GM19193 (cell line): Measurements from ENCODE around the gene DNM3.

Experiments
- POLR2A ChIP-seq: IDR thresholded peaks from 4 replicates; pipeline ENCODE4 v1.6.1; 2011; ENCODE audit not compliant: insufficient read depth, insufficient read length; ENCODE audit errors: extremely low read depth

The DNM3 gene

DNA sequence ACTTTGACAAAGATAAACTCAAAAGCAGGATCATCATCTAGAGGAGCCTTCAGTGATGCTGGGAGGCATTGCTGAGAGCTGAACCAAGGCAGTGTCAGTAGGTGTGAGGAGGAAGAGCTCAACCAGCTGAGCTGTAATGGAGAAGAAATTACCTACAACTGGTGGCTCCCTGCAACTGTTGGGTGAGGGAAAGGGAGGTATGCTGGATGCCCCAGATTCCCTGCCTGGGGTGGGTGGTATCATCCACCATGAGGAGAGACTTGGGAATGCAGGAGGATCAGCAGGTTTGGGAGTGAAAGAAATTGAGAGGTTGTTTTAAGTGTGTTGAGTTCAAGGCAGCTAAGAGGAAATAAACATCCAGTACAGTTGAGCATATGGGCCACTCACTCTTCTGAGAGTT, 199.8 kb downstream of the DNM3 start:
- no peak for TF ChIP-seq POLR2A

- no peak for TF ChIP-seq POLR2A
Measured at GRCh38 chr1:172041742-172042141, 200.4 kb downstream of the DNM3 start.

GRCh38 chr1:172043900-172044299, 202.6 kb downstream of the DNM3 start:
- TF ChIP-seq POLR2A = no peak

DNA sequence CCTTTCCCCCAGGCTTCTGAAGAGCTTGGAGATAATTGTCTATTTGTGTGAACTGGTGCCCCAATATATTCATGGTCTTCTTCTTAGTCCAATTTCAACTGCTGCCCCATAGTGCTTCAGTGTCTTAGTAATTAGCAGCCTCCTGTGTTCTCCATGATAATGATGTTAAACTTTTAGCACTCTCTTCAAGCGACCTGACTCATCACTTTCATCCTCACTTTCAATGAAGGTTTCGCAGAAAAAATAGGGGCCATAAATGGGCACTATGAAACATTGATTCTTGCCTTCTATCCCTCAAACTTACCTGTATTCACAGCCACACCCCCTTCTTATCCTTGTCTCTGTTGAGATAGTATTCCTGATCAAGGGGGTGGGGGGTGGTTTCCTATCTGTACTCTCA, 210.6 kb downstream of the DNM3 start:
- no peak for TF ChIP-seq POLR2A

- TF ChIP-seq POLR2A = no peak
Measured at GRCh38 chr1:172054172-172054571, 212.9 kb downstream of the DNM3 start.

- TF ChIP-seq POLR2A = no peak
Measured at GRCh38 chr1:172068334-172068733, 227.0 kb downstream of the DNM3 start.

- TF ChIP-seq POLR2A = no peak
Measured at GRCh38 chr1:172069051-172069450, 227.8 kb downstream of the DNM3 start.

DNA sequence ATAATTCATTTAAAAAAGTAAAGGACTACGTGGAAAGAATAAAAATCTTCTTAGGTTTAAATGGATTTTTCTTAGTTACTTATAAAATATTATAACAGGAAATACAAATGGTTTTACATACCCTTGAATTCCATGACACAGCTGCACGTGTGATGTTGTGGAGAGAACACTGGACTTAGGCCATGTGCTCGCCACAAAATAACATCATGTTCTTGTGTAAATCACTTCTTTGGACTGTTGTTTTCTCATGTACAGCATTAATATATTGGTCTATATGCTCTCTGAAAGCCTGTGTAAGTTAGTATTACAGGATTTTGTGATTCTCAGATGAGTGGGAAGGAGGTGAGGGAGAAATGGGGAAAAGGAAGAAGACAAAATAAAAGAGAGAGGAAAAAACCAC, 228.2 kb downstream of the DNM3 start:
- TF ChIP-seq POLR2A = no peak

- TF ChIP-seq POLR2A = no peak
Measured at GRCh38 chr1:172070055-172070454, 228.8 kb downstream of the DNM3 start.

DNA sequence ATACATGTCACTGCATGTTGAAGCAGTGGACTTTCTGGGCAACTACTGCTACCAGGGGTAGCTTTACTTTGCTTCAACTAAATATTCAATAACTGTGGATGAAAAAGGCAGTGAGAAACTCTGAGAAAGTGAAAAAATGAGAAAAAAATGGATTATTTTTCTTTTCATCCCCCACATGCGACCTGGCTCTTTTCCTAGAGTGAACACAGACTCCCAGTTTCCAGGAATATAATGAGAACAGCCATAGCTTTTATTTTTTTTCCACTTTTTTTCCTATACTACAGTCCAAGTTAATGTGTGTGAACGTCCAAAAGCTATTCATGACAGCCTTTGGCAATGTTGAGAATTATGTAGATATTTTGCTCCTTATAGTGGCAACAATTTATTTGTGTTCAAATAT, 230.4 kb downstream of the DNM3 start:
- TF ChIP-seq POLR2A = no peak

DNA sequence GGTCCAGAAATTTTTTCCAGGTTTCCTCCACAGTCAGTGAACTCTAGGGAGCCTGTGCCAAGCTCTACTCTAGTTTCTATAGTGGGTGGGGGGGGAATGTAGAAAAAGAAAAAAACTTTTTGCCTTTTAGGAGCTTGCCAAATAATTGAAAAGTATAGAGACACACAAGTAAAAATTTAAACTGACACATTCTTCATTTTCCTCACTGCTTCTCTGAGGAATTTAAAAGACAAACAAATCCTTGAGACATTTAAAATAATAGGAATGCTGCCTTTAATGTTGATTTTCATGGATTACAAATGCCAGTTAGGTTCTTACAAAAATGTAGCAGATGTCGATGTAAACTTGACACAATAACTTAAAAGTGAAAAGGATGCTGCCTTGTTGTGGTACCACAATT, 241.9 kb downstream of the DNM3 start:
- no peak for TF ChIP-seq POLR2A

GRCh38 chr1:172084876-172085275, 243.6 kb downstream of the DNM3 start:
- TF ChIP-seq POLR2A = no peak

GRCh38 chr1:172085317-172085716, 244.0 kb downstream of the DNM3 start:
- no peak for TF ChIP-seq POLR2A

- TF ChIP-seq POLR2A = no peak
Measured at GRCh38 chr1:172086137-172086536, 244.8 kb downstream of the DNM3 start.

- no peak for TF ChIP-seq POLR2A
Measured at GRCh38 chr1:172088256-172088655, 247.0 kb downstream of the DNM3 start.

DNA sequence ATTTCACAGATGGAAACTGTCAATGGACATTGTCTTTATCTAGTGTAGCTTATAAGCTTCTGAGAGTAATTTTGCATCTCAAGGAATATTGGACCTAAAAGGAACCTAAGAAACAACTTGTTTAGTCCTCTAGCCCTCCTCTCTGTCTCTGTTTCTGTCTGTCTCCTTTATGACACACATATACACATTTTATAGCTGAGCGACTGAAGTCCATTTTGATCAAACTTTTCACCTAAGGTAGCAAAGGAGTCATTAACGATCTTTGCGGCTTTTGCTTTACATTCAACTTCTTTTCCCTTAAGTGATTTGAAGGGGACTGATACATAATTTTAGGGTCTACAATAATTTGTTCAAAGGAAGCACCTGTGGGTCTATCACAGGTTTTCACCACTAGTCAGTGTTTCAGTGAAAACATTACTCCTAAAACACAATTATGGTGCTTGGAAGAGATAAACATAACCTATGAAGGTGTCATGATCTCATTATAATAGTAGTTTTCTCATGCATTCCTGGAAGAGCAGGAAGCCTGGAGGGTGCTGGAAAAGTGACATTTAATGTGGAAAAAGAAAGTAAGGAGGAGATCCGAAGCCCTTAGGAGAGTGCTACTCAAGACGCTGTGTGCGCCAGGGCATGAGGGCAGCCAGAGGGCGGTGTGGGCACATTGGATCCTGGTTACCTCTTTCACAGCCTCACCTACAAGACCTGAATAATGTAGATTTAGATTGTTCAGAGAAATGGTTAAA, 248.6 kb downstream of the DNM3 start:
- no peak for TF ChIP-seq POLR2A

DNA sequence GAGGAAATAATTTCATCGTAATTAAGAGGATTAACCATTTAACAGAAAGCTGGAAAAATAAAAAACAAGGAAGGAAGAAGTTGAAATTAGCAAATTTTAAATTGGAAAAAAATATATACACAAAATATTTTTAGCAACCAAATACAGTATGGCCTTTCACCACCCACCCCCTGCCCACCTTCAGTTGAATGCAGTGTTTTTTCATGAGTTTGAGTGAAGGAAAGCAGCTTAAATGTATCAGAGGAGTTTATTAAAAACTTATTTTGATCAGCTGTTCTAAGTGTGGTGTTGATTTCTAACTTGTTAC, 249.2 kb downstream of the DNM3 start:
- no peak for TF ChIP-seq POLR2A

DNA sequence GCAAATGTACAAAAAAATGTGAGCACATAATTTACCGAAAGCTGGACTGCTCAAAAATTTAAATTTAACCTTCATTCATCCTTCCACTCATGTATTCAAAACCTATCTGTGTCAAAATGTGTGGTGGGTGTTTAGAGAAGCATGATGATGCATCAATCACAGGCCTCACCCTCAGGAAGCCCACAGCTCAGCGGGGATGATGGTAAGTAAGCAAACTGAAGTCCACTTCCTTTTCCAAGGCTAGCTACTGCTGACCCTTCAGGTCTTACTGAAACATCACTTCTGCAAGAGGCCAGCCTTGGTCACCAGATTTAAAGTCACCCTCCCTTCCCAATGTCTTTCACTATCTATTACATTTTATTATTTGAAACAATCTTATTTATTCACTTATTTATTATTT, 254.5 kb downstream of the DNM3 start:
- no peak for TF ChIP-seq POLR2A

- TF ChIP-seq POLR2A = no peak
Measured at GRCh38 chr1:172105230-172105629, 263.9 kb downstream of the DNM3 start.
